Kidney epithelial cell (primary cell): ENCODE data around the gene TEX54. TPM values are rescaled to one million over a fixed set of nuclear protein-coding genes. Genes with fewer than 3 reads are reported as not detected.

ENCODE experiments used
- DNase-seq: peaks from one replicate; pipeline ENCODE4 v3.0.0-alpha.2; 2010; ENCODE audit warnings: low read depth
- H3K27me3 ChIP-seq: 2 replicates; pipeline ENCODE4 v1.6.0; 2011; ENCODE audit warnings: low read length; ENCODE audit not compliant: control insufficient read depth, insufficient read depth
- H3K36me3 ChIP-seq: 2 replicates; pipeline ENCODE4 v1.5.1; 2011; ENCODE audit warnings: low read length; ENCODE audit not compliant: control insufficient read depth, insufficient read depth
- H3K4me3 ChIP-seq: 2 replicates; pipeline ENCODE4 v1.5.1; 2011; ENCODE audit warnings: low read depth, mild to moderate bottlenecking, control low read depth, low read length
- CTCF ChIP-seq: IDR thresholded peaks from 2 replicates; pipeline ENCODE4 v1.5.1; 2011; ENCODE audit warnings: mild to moderate bottlenecking, moderate library complexity, low read length, control low read depth, inconsistent platforms; ENCODE audit not compliant: insufficient read depth, poor library complexity, severe bottlenecking
- total RNA-seq: library from RNA; depleted of rRNA; stranded (reverse); fragments of >200 nt; gene quantifications from 2 replicates; pipeline ENCODE4 v1.2.3, GENCODE V29; 2015

TEX54 gene
- total RNA-seq, 1 donor from 2014 or later = not detected

- no peak for TF ChIP-seq CTCF
- no peak for DNase-seq
- H3K4me3 ChIP-seq = no peak overlapping the region
- H3K36me3 ChIP-seq = peaks cover 4% of the 10 kb centered on the region
- no peaks in the 10 kb centered on the region for H3K27me3 ChIP-seq
These were observed 46.8 kb upstream of the TEX54 start for GRCh38 chr11:62879235-62879978.

- no peak overlapping the region for H3K4me3 ChIP-seq
- no peak for TF ChIP-seq CTCF
- H3K27me3 ChIP-seq = no peaks in the 10 kb centered on the region
- DNase-seq = no peak
- no peaks in the 10 kb centered on the region for H3K36me3 ChIP-seq
These were observed 44.1 kb upstream of the TEX54 start for GRCh38 chr11:62876712-62877111.

- Histone ChIP-seq H3K4me3 (no peak overlapping the region), H3K27me3 (no peaks in the 10 kb centered on the region), H3K36me3 (no peaks in the 10 kb centered on the region)
- DNase-seq = no peak
- TF ChIP-seq CTCF = no peak
These were observed 43.2 kb upstream of the TEX54 start for GRCh38 chr11:62875698-62876478.

GRCh38 chr11:62874851-62875250, 42.2 kb upstream of the TEX54 start:
- TF ChIP-seq CTCF = no peak
- no peaks in the 10 kb centered on the region for H3K27me3 ChIP-seq
- H3K36me3 ChIP-seq = no peaks in the 10 kb centered on the region
- no peak overlapping the region for H3K4me3 ChIP-seq
- no peak for DNase-seq

GRCh38 chr11:62865635-62866034, 33.0 kb upstream of the TEX54 start:
- no peak for TF ChIP-seq CTCF
- H3K27me3 ChIP-seq = no peaks in the 10 kb centered on the region
- DNase-seq = no peak
- H3K36me3 ChIP-seq = no peaks in the 10 kb centered on the region
- no peak overlapping the region for H3K4me3 ChIP-seq
